ENCODE results near the gene SPR. TPM values are rescaled to one million over a fixed set of nuclear protein-coding genes. Genes with fewer than 3 reads are reported as not detected.
"Not testable (repeated sequence)": the region's sequence is repeated elsewhere in the genome, so short reads cannot be mapped to it uniquely, and the experiment has no call there.

Gene SPR
- total RNA-seq, 1 donor from 2014 or later, result 24.2 TPM

GRCh38 chr2:72901426-72901825 lies 14.2 kb downstream of the SPR start:
- DNase-seq (ENCODE audit: low spot score, unreplicated experiment), result no peak
- Mint-ChIP-seq H3K9me3 (ENCODE audit: low read depth) (peaks cover 4% of the 10 kb centered on the region), H3K27me3 (peaks cover 92% of the 10 kb centered on the region), H3K4me3 (ENCODE audit: low read depth) (no peak overlapping the region), H3K27ac (no peak overlapping the region), H3K36me3 (ENCODE audit: insufficient read depth) (no peaks in the 10 kb centered on the region), H3K4me1 (ENCODE audit: low read depth) (no peaks in the 10 kb centered on the region)
- TF ChIP-seq, protein P1, sequence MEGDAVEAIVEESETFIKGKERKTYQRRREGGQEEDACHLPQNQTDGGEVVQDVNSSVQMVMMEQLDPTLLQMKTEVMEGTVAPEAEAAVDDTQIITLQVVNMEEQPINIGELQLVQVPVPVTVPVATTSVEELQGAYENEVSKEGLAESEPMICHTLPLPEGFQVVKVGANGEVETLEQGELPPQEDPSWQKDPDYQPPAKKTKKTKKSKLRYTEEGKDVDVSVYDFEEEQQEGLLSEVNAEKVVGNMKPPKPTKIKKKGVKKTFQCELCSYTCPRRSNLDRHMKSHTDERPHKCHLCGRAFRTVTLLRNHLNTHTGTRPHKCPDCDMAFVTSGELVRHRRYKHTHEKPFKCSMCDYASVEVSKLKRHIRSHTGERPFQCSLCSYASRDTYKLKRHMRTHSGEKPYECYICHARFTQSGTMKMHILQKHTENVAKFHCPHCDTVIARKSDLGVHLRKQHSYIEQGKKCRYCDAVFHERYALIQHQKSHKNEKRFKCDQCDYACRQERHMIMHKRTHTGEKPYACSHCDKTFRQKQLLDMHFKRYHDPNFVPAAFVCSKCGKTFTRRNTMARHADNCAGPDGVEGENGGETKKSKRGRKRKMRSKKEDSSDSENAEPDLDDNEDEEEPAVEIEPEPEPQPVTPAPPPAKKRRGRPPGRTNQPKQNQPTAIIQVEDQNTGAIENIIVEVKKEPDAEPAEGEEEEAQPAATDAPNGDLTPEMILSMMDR (IDR thresholded peaks at IDR 0.05; ENCODE audit: unreplicated experiment), result no peak

DNA sequence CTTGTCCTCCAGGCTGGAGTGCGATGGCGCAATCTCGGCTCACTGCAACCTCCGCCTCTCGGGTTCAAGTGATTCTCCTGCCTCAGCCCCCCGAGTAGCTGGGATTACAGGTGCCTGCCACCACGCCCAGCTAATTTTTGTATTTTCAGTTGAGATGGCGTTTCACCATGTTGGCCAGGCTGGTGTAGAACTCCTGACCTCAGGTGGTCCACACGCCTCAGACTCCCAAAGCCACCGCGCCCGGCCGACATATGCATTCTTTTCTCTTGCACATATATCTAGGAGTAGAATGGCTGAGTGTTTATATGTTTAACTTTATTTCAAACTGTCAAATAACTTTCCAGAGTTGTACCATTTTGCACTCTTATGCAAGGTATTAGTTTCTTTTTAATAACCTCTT lies 20.2 kb downstream of the SPR start:
- H3K36me3 Mint-ChIP-seq (ENCODE audit: insufficient read depth); H3K4me3 Mint-ChIP-seq (ENCODE audit: low read depth); H3K4me1 Mint-ChIP-seq (ENCODE audit: low read depth); H3K9me3 Mint-ChIP-seq (ENCODE audit: low read depth); DNase-seq (ENCODE audit: low spot score, unreplicated experiment); H3K27ac Mint-ChIP-seq: not testable (repeated sequence)
- H3K27me3 Mint-ChIP-seq, result peaks cover 92% of the 10 kb centered on the region

DNA sequence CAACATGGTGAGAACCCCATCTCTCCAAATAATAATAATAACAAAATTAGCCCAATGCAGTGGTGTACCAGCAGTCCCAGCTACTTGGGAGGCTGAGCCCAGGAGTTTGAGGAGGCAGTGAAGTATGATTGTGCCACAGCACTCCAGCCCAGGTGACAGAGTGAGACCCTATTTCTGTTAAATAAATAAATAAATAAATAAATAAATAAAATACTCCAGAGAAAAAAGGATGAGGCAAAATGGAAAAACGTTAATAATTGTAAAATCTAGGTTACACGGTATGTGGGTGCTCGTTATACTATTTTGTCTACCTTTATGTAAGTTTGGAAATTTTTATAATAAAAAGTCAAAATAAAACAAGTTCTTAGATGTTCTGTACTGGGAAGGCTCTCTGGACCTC lies 21.5 kb downstream of the SPR start:
- DNase-seq (ENCODE audit: low spot score, unreplicated experiment), result no peak
- Mint-ChIP-seq H3K27ac (no peak overlapping the region), H3K4me1 (ENCODE audit: low read depth) (no peaks in the 10 kb centered on the region), H3K36me3 (ENCODE audit: insufficient read depth) (no peaks in the 10 kb centered on the region), H3K4me3 (ENCODE audit: low read depth) (no peak overlapping the region), H3K27me3 (peaks cover 92% of the 10 kb centered on the region), H3K9me3 (ENCODE audit: low read depth) (peaks cover 5% of the 10 kb centered on the region)
- TF ChIP-seq, protein P1 (IDR thresholded peaks at IDR 0.05; ENCODE audit: unreplicated experiment), result no peak

GRCh38 chr2:72911256-72911655 lies 24.0 kb downstream of the SPR start:
- Mint-ChIP-seq H3K4me1 (ENCODE audit: low read depth) (peaks cover 2% of the 10 kb centered on the region), H3K9me3 (ENCODE audit: low read depth) (peaks cover 2% of the 10 kb centered on the region), H3K27me3 (peaks cover 89% of the 10 kb centered on the region), H3K27ac (no peak overlapping the region), H3K36me3 (ENCODE audit: insufficient read depth) (no peaks in the 10 kb centered on the region), H3K4me3 (ENCODE audit: low read depth) (no peak overlapping the region)
- TF ChIP-seq, protein P1 (IDR thresholded peaks at IDR 0.05; ENCODE audit: unreplicated experiment), result no peak
- DNase-seq (ENCODE audit: low spot score, unreplicated experiment), result no peak

DNA sequence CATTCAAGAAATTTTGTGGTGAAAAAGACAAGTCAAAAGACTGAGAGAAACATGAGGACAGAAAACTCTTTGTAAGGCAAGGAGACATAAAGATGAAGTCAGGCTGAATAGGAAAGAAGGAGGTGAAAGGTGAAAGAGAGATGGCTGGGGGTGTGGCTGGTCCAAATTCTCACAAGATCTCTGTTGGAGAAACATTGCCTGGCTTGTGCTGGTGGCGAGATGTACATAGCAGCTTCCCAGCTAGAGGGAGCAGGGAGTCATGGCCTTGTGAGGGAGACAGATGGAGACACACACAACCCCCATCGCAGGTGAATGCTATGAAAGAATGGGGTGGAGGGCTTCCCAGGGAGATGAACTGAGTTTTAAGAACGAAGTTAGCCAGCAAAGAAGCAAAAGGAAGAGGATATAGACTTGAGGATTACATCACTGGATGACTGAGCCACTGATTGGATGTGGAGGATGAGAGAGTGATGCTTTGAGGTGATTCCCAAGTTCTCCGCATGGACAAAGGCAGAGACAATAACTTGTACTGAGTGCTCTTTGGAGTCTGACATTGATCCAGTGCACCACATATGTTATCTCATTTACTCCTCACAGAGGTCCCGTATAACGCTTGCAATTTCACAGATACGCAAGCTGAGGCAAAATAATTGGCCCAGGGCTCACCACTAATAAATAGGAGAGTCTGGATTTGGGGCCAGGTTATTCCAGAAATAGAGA lies 26.4 kb downstream of the SPR start:
- no peak overlapping the region for H3K4me3 Mint-ChIP-seq (ENCODE audit: low read depth)
- H3K36me3 Mint-ChIP-seq (ENCODE audit: insufficient read depth), result no peaks in the 10 kb centered on the region
- TF ChIP-seq, protein P1 (IDR thresholded peaks at IDR 0.05; ENCODE audit: unreplicated experiment), result peak; percentile 24
- H3K9me3 Mint-ChIP-seq (ENCODE audit: low read depth), result no peaks in the 10 kb centered on the region
- DNase-seq (ENCODE audit: low spot score, unreplicated experiment), result no peak
- H3K27ac Mint-ChIP-seq, result no peak overlapping the region
- H3K27me3 Mint-ChIP-seq, result peaks cover 82% of the 10 kb centered on the region
- H3K4me1 Mint-ChIP-seq (ENCODE audit: low read depth), result peaks cover 9% of the 10 kb centered on the region

DNA sequence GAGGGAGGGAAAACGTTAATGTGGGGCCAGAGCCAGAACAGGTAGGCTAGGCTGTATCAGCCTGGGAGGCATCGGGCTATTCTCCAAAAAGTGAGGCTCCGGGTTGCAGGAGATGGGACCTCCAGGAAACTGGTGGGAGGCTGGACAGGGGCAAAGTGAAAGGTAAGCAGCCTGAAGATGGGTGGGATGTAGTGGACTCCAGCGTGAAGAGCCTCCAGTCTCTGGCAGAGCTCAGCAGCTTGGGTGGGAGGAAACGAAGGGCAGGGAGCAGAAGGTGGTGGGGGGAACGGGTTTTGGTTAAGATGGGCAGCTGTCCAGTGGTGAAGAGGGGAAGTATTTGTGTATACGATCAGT lies 27.0 kb downstream of the SPR start:
- H3K9me3 Mint-ChIP-seq (ENCODE audit: low read depth), result no peaks in the 10 kb centered on the region
- H3K27ac Mint-ChIP-seq, result no peak overlapping the region
- no peaks in the 10 kb centered on the region for H3K36me3 Mint-ChIP-seq (ENCODE audit: insufficient read depth)
- TF ChIP-seq, protein P1 (IDR thresholded peaks at IDR 0.05; ENCODE audit: unreplicated experiment), result no peak
- no peak overlapping the region for H3K4me3 Mint-ChIP-seq (ENCODE audit: low read depth)
- H3K27me3 Mint-ChIP-seq, result peaks cover 84% of the 10 kb centered on the region
- H3K4me1 Mint-ChIP-seq (ENCODE audit: low read depth), result peaks cover 10% of the 10 kb centered on the region
- no peak for DNase-seq (ENCODE audit: low spot score, unreplicated experiment)
